H7 (cell line): Measurements from ENCODE around the gene LONP2. TPM values are rescaled to one million over a fixed set of nuclear protein-coding genes. Genes with fewer than 3 reads are reported as not detected.
"Not testable (repeated sequence)": the region's sequence is repeated elsewhere in the genome, so short reads cannot be mapped to it uniquely, and the experiment has no call there.

Source experiments
- DNase-seq: peaks from one replicate; pipeline ENCODE4 v3.0.0; 2012
- H3K27me3 ChIP-seq: 2 replicates; pipeline ENCODE4 v1.6.0; 2011; ENCODE audit warnings: mild to moderate bottlenecking, low read length; ENCODE audit not compliant: control insufficient read depth, insufficient read depth
- H3K36me3 ChIP-seq: replicated peaks from 2 replicates; pipeline ENCODE4 v1.5.1; 2011; ENCODE audit warnings: low read length; ENCODE audit not compliant: control insufficient read depth, insufficient read depth
- H3K4me3 ChIP-seq: 2 replicates; pipeline ENCODE4 v1.5.1; 2011; ENCODE audit warnings: low read depth, mild to moderate bottlenecking, control low read depth, low read length, moderate library complexity; ENCODE audit not compliant: insufficient read depth
- total RNA-seq: library from RNA; depleted of rRNA; stranded (reverse); fragments of >200 nt; shearing (Covaris generic); gene quantifications from 2 replicates; pipeline ENCODE4 v1.2.3, GENCODE V29; 2014; rRNA removed

LONP2 gene
- total RNA-seq, 1 experiment from 2014 or later, result 26.4 TPM

DNA sequence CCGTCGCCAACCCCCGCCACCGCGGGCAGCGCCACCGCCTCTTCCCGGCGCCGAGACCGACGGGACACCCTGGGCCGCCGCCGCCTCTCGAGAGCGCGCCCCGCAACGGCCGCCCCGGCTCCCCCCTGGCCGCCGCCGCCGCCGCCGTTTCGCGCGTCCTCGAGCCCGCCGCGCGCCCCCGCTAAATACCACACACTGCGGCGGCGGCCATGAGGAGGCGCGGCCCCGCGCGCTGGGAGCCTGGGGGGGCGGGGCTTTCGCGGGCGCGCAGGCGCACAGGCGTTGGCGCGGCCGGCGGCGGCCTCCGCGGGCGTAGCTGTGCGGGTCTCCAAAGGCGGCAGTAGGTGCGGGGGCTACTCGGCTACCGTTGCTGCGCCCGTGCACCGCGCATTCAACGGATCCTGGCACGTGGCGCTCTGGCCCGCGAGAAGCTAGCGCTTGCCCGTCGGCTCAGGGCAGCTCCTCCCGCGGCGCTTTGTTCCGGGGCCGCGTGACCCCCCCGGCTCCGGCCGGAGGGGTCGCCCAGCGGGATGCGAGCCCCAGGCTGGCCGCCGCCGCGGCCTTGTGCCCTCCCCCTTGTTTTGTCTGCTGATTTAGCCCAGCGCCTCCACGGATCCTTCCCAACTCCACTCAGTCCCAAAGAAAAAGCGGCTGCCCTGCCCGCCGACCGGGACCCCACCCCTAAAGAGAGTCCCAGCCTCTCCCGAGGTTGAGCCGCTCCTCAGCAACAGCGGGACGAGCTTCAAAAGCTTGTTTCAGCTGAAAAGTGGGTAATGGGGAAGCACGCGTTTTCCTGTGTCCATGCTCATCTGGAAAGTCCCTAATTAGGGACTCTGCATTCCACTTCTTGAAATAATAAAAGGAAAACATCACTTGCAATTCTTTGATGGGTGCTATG, 141.4 kb downstream of the LONP2 start, which contains the start of gene SIAH1:
Gene SIAH1 (minus strand): TSS at position 161 of the 898 bp plus-strand sequence. CDS start 22,985 bp downstream, outside the sequence.
- DNase-seq, result peak; percentile 97
- Histone ChIP-seq H3K36me3 (no peaks in the 10 kb centered on the region), H3K27me3 (no peaks in the 10 kb centered on the region), H3K4me3 (peak within 1 kb of the TSS; percentile 76)

DNA sequence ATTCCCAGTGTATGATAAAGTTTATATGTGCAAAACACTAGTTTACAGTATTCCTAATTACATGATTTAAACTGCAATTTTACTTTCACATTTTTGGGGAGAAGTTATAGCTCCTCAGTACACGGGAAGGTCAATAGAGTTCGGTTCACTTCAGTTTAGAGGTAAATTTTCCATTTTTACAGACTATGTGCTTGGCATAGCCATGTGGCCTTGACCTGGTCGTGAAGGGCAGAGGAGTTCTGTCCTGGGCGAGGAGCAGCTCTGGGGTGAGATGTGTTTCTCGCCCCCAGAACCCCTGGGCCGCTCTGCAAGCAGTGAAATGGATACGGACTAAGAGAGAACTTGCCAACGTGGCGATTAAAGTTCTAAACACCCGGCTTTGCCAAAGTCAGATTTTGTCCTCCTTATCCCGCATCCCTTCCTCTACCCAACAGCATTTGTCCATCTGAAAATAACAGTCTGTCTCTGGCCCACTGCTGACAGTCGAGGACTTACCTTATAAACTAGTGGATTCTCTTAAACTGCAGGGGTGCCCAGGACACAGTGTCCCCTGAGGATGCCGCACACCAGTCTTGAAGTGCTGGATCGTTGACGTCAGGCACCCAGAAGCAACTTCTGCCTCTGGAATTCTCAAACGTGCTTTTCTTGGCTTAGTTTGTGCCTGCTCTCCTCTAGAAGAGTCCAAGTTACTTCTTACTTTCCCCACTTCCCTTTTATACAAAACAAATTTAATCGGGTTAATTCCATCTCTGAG, 142.6 kb downstream of the LONP2 start:
- Histone ChIP-seq H3K4me3 (no peak overlapping the region), H3K36me3 (no peaks in the 10 kb centered on the region), H3K27me3 (no peaks in the 10 kb centered on the region)
- no peak for DNase-seq

DNA sequence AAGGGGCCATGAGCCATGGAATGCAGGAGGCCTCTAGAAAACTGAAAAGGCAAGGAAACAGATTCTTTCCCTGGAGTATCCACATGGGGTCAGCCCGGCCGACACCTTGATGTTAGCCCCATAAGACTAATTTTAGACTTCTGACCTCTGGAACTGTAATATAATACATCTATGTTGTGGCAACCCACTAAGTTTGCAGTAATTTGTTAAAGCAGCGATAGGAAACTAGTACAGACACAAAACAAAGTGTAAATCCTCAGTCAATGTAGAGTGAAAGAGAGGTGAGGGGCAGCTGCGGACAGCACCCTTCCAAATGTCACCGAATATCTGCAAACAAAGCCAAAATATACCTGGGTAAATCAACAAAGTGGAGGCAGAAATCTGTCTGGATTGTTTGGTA, 148.3 kb downstream of the LONP2 start:
- H3K36me3 ChIP-seq, result no peaks in the 10 kb centered on the region
- no peak for DNase-seq
- no peak overlapping the region for H3K4me3 ChIP-seq
- H3K27me3 ChIP-seq, result no peaks in the 10 kb centered on the region

DNA sequence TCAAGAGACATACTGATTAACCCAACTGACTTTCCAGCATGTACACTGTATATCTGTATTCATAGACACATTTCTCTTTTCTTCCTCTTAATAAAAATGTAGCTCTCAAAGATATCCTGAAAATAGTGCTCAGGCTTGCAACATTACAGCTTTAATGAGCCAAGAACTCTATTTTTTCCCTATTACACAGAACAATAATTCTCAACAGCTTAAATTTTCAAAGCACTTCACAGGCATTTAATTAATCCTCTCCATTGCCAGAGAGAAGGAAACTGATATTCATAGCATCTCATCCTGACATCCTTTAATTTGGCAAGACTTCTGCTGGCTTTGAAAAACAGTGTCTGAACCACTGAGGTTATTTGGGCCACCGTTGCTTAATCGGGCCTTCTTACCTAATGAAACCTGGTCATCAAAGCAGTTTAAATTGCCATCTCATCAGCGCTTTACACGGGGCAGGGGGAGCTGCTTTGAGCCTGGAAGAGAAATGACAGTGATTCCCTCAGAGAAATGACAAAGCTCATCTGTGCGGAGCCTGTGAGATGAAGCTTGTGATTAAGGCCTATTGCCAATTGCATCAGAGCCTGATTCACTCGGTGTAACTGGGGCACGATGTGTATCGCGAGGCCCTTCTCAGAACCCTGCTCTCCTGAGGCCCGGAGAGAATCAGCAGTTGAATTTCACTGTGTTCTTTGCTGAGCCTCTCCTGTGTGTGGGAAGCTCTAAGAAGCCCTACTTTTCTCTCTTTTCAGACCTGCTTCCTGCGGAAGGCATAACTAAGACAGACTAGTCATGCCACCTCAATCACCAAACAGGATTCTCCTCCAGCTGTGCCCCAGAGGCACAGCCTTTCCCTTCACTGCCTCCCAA, 149.6 kb downstream of the LONP2 start:
- H3K36me3 ChIP-seq, result no peaks in the 10 kb centered on the region
- H3K27me3 ChIP-seq, result no peaks in the 10 kb centered on the region
- DNase-seq, result no peak

DNA sequence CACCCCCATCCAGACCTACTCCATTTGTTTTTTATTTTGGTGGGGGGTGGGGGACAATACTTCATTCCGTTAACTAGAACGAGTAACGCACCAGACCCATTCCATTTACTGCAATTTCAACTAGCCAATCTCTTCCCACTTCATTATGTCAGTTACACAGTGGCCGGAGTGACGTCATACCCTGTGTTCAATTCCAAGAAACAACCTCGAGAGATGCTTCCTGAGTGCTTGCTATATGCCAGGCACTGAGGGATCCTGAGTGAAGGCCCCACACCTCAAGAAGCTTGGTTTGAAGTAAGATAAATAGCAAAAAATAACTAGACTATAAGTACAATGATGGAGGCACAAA, 150.2 kb downstream of the LONP2 start:
- Histone ChIP-seq H3K27me3 (no peaks in the 10 kb centered on the region), H3K36me3 (no peaks in the 10 kb centered on the region), H3K4me3 (no peak overlapping the region)

More for the DNA sequence above, 149.6 kb downstream of the LONP2 start:
- no peak overlapping the region for H3K4me3 ChIP-seq

DNA sequence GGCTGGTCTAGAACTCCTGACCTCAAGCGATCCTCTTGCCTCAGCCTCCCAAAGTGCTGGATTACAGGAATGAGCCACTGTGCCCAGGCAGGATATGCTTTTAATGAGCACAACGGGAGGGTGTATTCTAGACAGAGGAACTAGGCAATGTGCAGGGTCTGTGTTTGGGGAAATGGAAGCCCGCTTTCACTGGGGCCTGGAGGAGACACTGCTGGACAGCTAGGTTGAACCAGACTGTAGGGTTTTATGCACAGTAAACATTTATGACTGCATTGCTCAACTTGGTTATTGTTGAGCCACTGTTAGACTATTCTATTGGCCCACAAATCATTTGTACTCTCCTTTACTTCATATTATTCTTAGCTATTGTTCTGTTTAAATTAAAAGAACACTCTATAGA, 151.3 kb downstream of the LONP2 start:
- Histone ChIP-seq H3K4me3 (no peak overlapping the region), H3K36me3 (no peaks in the 10 kb centered on the region), H3K27me3 (no peaks in the 10 kb centered on the region)
- no peak for DNase-seq

More for the DNA sequence above, 150.2 kb downstream of the LONP2 start:
- no peak for DNase-seq

DNA sequence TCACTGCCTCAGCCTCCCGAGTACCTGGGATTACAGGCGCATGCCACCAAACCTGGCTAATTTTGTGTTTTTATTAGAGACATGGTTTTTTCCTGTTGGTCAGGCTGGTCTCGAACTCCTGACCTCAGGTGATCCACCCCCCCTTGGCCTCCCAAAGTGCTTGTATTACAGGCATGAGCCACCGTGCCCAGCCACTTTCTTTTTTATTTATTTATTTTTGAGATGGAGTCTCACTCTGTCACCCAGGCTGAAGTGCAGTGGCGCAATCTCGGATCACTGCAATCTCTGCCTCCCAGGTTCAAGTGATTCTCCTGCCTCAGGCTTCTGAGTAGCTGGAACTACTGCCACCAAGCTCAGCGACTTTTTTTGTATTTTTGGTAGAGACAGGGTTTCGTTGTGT, 158.4 kb downstream of the LONP2 start:
- not testable (repeated sequence) for H3K4me3 ChIP-seq, H3K27me3 ChIP-seq, H3K36me3 ChIP-seq, DNase-seq

DNA sequence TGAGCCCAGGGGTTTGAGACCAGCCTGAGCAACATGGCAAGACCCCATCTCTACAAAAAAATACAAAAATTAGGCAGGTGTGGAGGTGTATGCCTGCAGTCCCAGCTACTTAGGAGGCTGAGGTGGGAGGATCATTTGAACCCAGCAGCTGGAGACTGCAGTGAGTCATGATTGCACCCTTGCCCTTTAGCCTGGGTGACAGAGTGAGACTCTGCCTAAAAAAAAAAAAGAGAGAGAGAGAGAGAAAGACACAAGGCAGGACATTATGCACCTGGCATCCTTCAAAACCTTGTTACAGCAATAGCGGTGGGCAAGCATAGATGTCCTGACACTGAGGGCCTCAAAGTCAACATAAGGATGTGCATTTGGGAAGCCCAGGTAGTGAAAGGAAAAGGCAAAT, 161.1 kb downstream of the LONP2 start:
- no peak for DNase-seq
- Histone ChIP-seq H3K4me3 (no peak overlapping the region), H3K36me3 (no peaks in the 10 kb centered on the region), H3K27me3 (no peaks in the 10 kb centered on the region)

DNA sequence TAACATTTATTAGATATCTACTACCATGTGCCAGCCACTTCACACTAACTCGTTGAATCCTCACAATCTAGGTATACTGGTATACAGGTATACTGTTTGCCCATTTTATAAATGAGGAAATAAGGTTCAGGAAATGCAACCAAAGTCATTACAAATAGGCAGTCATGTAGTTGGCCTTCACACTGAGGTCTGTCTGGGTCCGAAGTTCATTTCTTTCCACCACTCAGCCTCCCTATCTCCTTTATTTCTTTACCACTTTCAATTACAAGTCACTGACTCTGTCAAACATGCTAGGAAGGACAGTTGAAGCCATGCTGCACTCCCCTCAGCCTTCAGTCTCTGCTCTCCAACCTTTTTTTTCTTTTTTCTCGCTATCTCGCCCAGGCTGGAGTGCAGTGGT, 161.8 kb downstream of the LONP2 start:
- Histone ChIP-seq H3K36me3 (no peaks in the 10 kb centered on the region), H3K27me3 (no peaks in the 10 kb centered on the region), H3K4me3 (no peak overlapping the region)
- DNase-seq, result no peak

Other genes with a start within 250 kb of the LONP2 start
- gene ABCC12, start 88.3 kb upstream of the LONP2 start, total RNA-seq, result not detected in 2 replicates
- 0.03 TPM in 1 of 2 replicates, not detected in the other for gene ABCC11, start 3.2 kb downstream of the LONP2 start, total RNA-seq
- 36.8 and 37.5 TPM in 2 replicates for gene SIAH1, start 141.1 kb downstream of the LONP2 start, total RNA-seq